Mammary epithelial cell (primary cell): Measurements from ENCODE around the gene COL2A1.

Source experiments
- EZH2 ChIP-seq: IDR thresholded peaks from 2 replicates; pipeline ENCODE4 v1.6.1; 2012; ENCODE audit warnings: low read length, inconsistent platforms, borderline replicate concordance
- TF ChIP-seq, protein P1 (sequence below), 2 donors: IDR thresholded peaks in 1 of 2; conservative IDR thresholded peaks in 1 of 2; 2 replicates each; pipeline ENCODE4 v1.5.1; 2011 to 2012; ENCODE audit warnings: inconsistent platforms in 2 of 2, low read length in 2 of 2, mild to moderate bottlenecking in 2 of 2, control low read depth in 1 of 2, low read depth in 1 of 2; ENCODE audit not compliant: insufficient read depth in 1 of 2; ENCODE audit errors: extremely low read depth in 1 of 2

DNA sequence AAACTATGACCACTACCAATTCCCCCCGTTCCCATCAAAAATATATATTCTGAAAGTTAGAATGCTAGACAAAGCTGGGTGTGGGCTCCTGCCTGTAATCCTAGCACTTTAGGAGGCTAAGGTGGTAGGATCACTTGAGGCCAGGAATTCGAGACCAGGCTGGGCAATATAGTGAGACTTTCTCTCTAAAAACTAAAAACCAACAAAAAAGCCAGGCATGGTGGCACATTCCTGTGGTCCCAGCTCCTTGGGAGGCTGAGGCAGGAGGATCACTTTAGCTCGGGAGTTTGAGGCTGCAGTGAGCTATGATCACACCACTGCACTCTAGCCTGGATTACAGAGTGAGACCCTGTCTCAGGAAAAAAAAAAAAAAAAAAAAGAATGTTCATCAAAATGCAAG is 48.8 kb upstream of the COL2A1 start:
- TF ChIP-seq, protein P1, sequence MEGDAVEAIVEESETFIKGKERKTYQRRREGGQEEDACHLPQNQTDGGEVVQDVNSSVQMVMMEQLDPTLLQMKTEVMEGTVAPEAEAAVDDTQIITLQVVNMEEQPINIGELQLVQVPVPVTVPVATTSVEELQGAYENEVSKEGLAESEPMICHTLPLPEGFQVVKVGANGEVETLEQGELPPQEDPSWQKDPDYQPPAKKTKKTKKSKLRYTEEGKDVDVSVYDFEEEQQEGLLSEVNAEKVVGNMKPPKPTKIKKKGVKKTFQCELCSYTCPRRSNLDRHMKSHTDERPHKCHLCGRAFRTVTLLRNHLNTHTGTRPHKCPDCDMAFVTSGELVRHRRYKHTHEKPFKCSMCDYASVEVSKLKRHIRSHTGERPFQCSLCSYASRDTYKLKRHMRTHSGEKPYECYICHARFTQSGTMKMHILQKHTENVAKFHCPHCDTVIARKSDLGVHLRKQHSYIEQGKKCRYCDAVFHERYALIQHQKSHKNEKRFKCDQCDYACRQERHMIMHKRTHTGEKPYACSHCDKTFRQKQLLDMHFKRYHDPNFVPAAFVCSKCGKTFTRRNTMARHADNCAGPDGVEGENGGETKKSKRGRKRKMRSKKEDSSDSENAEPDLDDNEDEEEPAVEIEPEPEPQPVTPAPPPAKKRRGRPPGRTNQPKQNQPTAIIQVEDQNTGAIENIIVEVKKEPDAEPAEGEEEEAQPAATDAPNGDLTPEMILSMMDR (conservative IDR thresholded peaks at IDR 0.05 in 1 of 2, IDR thresholded peaks at IDR 0.05 in 1 of 2; ENCODE audit: extremely low read depth in 1 of 2, insufficient read depth in 1 of 2, low read depth in 1 of 2, low read length in 2 of 2) = no peak
- TF ChIP-seq EZH2 = no peak
